MM.1S (cell line): ENCODE data around the gene PRR18.

Experiments
- EZH2 ChIP-seq: fragments of 300-600 bp; sonication (generic); optimal IDR thresholded peaks from 2 replicates; pipeline ENCODE3; 2017; ENCODE audit warnings: low read depth, mild to moderate bottlenecking, antibody characterized with exemption, low read length, mixed read lengths
- EZH2phosphoT487 ChIP-seq: fragments of 300-600 bp; sonication (generic); IDR thresholded peaks from 2 replicates; pipeline ENCODE4 v1.6.1; 2018; ENCODE audit warnings: antibody characterized with exemption, low read length
- TF ChIP-seq, protein P1 (sequence below): fragments of 300-600 bp; sonication (generic); IDR thresholded peaks from 2 replicates; pipeline ENCODE4 v1.5.1; 2016; ENCODE audit warnings: antibody characterized with exemption, low read length, mixed read lengths

DNA sequence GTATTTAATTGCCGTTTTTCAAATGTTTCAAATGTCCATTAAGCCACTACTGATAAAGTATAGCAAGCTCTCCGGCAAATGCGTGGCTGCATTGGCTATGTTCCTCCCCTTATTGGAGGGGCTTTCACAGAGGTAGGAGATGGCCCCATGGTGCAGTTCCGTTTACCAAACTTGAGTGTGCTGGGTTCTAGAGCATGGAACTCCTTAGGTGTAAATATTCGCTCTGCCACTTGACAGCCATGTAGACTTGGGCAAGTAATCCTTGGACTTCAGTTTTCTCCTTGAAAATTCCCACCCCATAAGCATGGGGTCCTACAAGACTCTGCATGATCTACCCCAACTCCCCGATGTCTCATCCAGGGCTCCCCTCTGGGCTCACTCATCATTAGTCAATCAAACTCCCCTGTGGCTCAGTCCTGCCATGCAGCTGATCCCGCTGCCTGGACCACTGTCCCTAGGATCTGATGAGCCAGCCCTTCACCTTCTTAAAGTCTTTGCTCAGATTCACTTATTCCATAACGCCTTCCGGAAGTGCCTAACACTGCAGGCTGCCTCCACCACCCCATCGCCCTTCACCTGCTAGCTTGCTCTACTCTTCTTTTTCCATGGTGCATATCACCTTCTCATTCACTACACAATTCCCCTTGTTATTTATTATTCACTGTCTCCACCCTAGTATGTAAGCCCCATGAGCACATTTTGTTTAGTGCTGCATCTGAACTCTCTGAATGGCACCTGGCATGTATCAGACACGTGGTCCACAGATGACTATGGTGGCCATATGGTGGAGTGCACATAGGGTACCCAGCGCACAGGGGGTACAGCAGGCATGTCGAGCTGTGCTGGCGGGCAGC is 18.8 kb downstream of the PRR18 start:
- TF ChIP-seq, protein P1, sequence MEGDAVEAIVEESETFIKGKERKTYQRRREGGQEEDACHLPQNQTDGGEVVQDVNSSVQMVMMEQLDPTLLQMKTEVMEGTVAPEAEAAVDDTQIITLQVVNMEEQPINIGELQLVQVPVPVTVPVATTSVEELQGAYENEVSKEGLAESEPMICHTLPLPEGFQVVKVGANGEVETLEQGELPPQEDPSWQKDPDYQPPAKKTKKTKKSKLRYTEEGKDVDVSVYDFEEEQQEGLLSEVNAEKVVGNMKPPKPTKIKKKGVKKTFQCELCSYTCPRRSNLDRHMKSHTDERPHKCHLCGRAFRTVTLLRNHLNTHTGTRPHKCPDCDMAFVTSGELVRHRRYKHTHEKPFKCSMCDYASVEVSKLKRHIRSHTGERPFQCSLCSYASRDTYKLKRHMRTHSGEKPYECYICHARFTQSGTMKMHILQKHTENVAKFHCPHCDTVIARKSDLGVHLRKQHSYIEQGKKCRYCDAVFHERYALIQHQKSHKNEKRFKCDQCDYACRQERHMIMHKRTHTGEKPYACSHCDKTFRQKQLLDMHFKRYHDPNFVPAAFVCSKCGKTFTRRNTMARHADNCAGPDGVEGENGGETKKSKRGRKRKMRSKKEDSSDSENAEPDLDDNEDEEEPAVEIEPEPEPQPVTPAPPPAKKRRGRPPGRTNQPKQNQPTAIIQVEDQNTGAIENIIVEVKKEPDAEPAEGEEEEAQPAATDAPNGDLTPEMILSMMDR = no peak
- TF ChIP-seq EZH2 = no peak
- TF ChIP-seq EZH2phosphoT487 = no peak
